SK-N-SH treated with all-trans-retinoic acid at 6 μM for 48 hours (cell line): Measurements from ENCODE around the gene SLC4A3.

Experiments used
- BACH2 ChIP-seq: fragments of 250-450 bp; sonication (Bioruptor Pico); IDR thresholded peaks from 2 replicates; pipeline ENCODE4 v1.9.0; 2021; ENCODE audit warnings: mild to moderate bottlenecking, borderline replicate concordance
- ESRRG ChIP-seq: fragments of 250-450 bp; sonication (Bioruptor Pico); IDR thresholded peaks from 2 replicates; pipeline ENCODE4 v1.6.1; 2021; ENCODE audit warnings: mild to moderate bottlenecking
- GLIS3 ChIP-seq: fragments of 250-450 bp; sonication (Bioruptor Pico); IDR thresholded peaks from 2 replicates; pipeline ENCODE4 v1.5.0; 2020; ENCODE audit warnings: mild to moderate bottlenecking, moderate library complexity
- PATZ1 ChIP-seq: fragments of 250-450 bp; sonication (Bioruptor Pico); IDR thresholded peaks from 2 replicates; pipeline ENCODE4 v1.8.0; 2020; ENCODE audit warnings: mild to moderate bottlenecking, moderate library complexity, borderline replicate concordance
- RARB ChIP-seq: fragments of 250-450 bp; sonication (Bioruptor Pico); IDR thresholded peaks from 2 replicates; pipeline ENCODE4 v1.8.0; 2021; ENCODE audit warnings: mild to moderate bottlenecking, moderate library complexity
- TCF4 ChIP-seq: fragments of 250-450 bp; sonication (Bioruptor Pico); IDR thresholded peaks from 2 replicates; pipeline ENCODE4 v1.8.0; 2021; ENCODE audit warnings: mild to moderate bottlenecking, moderate library complexity, borderline replicate concordance
- TSHZ2 ChIP-seq: fragments of 250-450 bp; sonication (Bioruptor Pico); IDR thresholded peaks from 2 replicates; pipeline ENCODE4 v1.5.0; 2020; ENCODE audit warnings: mild to moderate bottlenecking, moderate library complexity
- ZFP3 ChIP-seq: fragments of 250-450 bp; sonication (Bioruptor Pico); IDR thresholded peaks from 2 replicates; pipeline ENCODE4 v1.5.0; 2020; ENCODE audit warnings: mild to moderate bottlenecking, moderate library complexity
- ZNF565 ChIP-seq: fragments of 450-650 bp; formaldehyde crosslinking; conservative IDR thresholded peaks from 2 replicates; pipeline ENCODE4 v1.5.0; 2020; ENCODE audit warnings: low read depth, mild to moderate bottlenecking, moderate library complexity
- TF ChIP-seq, protein P1 (sequence below): fragments of 250-450 bp; sonication (Bioruptor Pico); IDR thresholded peaks from 2 replicates; pipeline ENCODE4 v1.5.1; 2021; ENCODE audit warnings: mild to moderate bottlenecking, moderate library complexity

DNA sequence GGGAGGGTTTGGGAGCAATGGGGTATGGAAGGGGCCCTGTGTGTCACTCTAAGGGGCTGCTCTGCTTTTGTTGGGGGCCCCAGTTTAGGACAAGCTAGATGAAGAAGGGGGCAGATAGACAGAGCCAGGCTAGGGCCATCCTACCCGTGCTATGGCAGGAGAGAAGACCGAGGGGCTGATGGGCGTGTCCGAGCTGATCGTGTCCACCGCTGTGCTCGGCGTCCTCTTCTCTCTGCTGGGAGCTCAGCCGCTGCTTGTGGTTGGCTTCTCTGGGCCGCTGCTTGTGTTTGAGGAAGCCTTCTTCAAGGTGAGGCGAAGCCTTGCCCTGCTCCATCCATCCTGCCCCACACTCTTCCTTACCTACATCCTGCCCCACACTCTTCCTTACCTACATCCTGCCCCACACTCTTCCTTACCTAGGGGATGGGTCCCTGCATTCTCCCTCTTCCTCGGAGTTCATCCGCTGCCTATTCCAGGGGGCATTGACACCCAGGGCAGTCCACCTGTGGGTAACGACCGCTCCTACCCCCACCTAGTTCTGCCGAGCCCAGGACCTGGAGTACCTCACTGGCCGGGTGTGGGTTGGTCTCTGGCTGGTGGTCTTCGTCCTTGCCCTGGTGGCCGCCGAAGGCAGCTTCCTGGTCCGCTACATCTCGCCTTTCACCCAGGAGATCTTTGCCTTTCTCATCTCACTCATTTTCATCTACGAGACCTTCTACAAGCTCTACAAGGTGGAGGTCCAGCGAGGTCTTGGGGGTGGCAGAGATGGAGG lies 8.9 kb downstream of the SLC4A3 start:
- no peak for TF ChIP-seq RARB (CRISPR knock-in tag)
- no peak for TF ChIP-seq BACH2 (CRISPR knock-in tag)
- no peak for TF ChIP-seq ESRRG (CRISPR knock-in tag)
- TF ChIP-seq PATZ1 (CRISPR knock-in tag): no peak
- no peak for TF ChIP-seq GLIS3 (CRISPR knock-in tag)
- no peak for TF ChIP-seq ZFP3 (CRISPR knock-in tag)
- TF ChIP-seq TSHZ2 (CRISPR knock-in tag): no peak
- TF ChIP-seq, protein P1, sequence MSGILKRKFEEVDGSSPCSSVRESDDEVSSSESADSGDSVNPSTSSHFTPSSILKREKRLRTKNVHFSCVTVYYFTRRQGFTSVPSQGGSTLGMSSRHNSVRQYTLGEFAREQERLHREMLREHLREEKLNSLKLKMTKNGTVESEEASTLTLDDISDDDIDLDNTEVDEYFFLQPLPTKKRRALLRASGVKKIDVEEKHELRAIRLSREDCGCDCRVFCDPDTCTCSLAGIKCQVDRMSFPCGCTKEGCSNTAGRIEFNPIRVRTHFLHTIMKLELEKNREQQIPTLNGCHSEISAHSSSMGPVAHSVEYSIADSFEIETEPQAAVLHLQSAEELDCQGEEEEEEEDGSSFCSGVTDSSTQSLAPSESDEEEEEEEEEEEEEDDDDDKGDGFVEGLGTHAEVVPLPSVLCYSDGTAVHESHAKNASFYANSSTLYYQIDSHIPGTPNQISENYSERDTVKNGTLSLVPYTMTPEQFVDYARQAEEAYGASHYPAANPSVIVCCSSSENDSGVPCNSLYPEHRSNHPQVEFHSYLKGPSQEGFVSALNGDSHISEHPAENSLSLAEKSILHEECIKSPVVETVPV (CRISPR knock-in tag): no peak
- TF ChIP-seq ZNF565 (CRISPR knock-in tag): no peak
- TF ChIP-seq TCF4 (CRISPR knock-in tag): no peak
